ENCODE results near the gene PTPRU. TPM values are rescaled to one million over a fixed set of nuclear protein-coding genes. Genes with fewer than 3 reads are reported as not detected.

The PTPRU gene
- total RNA-seq, 1 experiment from 2014 or later: 6.8 TPM

DNA sequence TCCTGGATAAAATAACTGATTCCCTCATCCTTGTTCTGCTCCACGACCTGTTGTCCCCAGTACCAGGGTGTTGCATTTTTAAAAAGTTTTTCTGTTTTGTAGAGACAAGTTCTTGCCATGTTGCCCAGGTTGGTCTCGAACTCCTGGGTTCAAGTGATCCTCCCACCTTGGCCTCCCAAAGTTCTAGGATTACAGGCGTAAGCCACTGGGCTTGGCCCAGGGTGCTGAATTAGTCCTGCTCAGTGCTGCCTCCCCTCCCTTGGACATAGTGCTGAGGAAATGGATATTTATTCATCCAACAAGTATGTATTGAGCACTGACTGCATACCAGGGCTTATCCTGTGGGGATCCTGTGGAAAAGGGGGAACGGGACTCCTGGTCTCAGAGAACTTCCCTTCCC is 126.4 kb downstream of the PTPRU start:
- ChIA-PET POLR2A (ENCODE audit: low non-redundant PET) (no interaction called here), CTCF (no interaction called here)
- Histone ChIP-seq H3K27ac (ENCODE audit: low read depth, low read length, poor library complexity, severe bottlenecking) (no peak overlapping the region), H3K36me3 (ENCODE audit: insufficient read depth, low read length, poor library complexity, severe bottlenecking) (no peaks in the 10 kb centered on the region), H3K9me3 (ENCODE audit: low read depth, low read length, poor library complexity, severe bottlenecking) (no peaks in the 10 kb centered on the region), H3K4me1 (ENCODE audit: insufficient read depth, low read length, poor library complexity, severe bottlenecking) (no peaks in the 10 kb centered on the region), H3K4me3 (ENCODE audit: low read depth, low read length, poor library complexity, severe bottlenecking) (no peak overlapping the region), H3K27me3 (replicated peaks; ENCODE audit: insufficient read depth, low read depth, low read length, poor library complexity) (peaks cover 25% of the 10 kb centered on the region)
- intact Hi-C loops (cut with micrococcal nuclease; ENCODE audit: unreplicated experiment): no loop called here
- no peak for DNase-seq (ENCODE audit: low spot score)
- BruUV-seq (replicated peaks): no TSS peak
- no peak for TF ChIP-seq EZH2 (IDR thresholded peaks at IDR 0.05; ENCODE audit: borderline replicate concordance, low read depth, low read length, poor library complexity, severe bottlenecking)
- TF ChIP-seq, protein P1, sequence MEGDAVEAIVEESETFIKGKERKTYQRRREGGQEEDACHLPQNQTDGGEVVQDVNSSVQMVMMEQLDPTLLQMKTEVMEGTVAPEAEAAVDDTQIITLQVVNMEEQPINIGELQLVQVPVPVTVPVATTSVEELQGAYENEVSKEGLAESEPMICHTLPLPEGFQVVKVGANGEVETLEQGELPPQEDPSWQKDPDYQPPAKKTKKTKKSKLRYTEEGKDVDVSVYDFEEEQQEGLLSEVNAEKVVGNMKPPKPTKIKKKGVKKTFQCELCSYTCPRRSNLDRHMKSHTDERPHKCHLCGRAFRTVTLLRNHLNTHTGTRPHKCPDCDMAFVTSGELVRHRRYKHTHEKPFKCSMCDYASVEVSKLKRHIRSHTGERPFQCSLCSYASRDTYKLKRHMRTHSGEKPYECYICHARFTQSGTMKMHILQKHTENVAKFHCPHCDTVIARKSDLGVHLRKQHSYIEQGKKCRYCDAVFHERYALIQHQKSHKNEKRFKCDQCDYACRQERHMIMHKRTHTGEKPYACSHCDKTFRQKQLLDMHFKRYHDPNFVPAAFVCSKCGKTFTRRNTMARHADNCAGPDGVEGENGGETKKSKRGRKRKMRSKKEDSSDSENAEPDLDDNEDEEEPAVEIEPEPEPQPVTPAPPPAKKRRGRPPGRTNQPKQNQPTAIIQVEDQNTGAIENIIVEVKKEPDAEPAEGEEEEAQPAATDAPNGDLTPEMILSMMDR (conservative IDR thresholded peaks at IDR 0.05; ENCODE audit: low read depth, low read length): no peak

DNA sequence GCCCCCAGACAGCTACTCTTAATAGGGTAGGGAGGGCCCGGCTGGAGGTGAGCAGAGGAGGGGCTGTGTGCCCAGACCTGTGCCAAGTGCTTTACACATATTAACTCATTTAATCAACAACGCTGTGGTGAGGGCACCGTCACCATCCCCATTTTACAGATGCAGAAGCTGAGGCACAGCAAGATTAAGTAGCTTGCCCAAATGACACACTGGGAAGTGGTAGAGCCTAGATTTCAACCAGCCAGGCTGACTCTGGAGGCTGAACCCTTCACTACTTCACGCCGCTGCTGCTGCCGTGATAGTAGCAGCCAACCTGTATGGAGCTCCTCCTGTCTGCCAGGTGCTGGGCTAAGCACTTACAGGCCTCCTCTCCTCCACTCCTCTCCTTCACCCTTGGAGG is 127.2 kb downstream of the PTPRU start:
- DNase-seq (ENCODE audit: low spot score): no peak
- Histone ChIP-seq H3K27ac (ENCODE audit: low read depth, low read length, poor library complexity, severe bottlenecking) (no peak overlapping the region), H3K4me1 (ENCODE audit: insufficient read depth, low read length, poor library complexity, severe bottlenecking) (no peaks in the 10 kb centered on the region), H3K27me3 (replicated peaks; ENCODE audit: insufficient read depth, low read depth, low read length, poor library complexity) (peaks cover 21% of the 10 kb centered on the region), H3K9me3 (ENCODE audit: low read depth, low read length, poor library complexity, severe bottlenecking) (no peaks in the 10 kb centered on the region), H3K4me3 (ENCODE audit: low read depth, low read length, poor library complexity, severe bottlenecking) (no peak overlapping the region), H3K36me3 (ENCODE audit: insufficient read depth, low read length, poor library complexity, severe bottlenecking) (no peaks in the 10 kb centered on the region)
- intact Hi-C loops (cut with micrococcal nuclease; ENCODE audit: unreplicated experiment): no loop called here
- TF ChIP-seq, protein P1 (conservative IDR thresholded peaks at IDR 0.05; ENCODE audit: low read depth, low read length): no peak
- no peak for TF ChIP-seq EZH2 (IDR thresholded peaks at IDR 0.05; ENCODE audit: borderline replicate concordance, low read depth, low read length, poor library complexity, severe bottlenecking)
- BruUV-seq (replicated peaks): no TSS peak
- ChIA-PET CTCF (interaction anchor here (0.6 kb wide), 1 partner anchor 722 kb away, joined by 5 read pairs; no protein-coding TSS in a partner anchor), POLR2A (ENCODE audit: low non-redundant PET) (no interaction called here)

DNA sequence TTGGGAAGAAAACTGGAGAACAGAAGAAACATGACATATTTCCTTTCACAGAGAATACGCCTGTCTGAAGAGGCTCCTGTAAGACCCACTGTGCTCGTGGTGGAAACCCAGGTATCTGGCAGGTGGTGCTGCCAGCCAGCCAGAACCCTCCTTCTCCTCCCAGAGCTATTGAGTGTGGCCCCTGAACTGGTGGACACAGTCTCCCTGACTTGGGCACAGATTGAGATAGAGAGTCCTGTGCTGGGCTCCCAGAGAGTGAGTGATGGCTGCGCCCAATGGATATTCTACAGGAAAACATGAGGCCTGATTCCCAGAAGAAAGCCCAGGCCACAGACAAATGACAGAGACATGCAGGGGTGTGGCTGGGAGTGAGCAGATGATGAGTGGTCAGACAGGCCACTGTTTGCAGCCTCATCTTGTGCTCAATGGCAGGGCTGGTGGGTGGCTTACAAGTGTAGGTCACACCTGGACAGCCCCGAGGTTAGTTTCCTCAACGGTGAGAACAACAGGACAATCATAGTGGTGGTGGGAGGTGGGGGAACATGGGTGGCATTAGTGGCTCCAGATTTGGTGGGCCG is 127.9 kb downstream of the PTPRU start:
- no TSS peak for BruUV-seq (replicated peaks)
- Histone ChIP-seq H3K9me3 (ENCODE audit: low read depth, low read length, poor library complexity, severe bottlenecking) (no peaks in the 10 kb centered on the region), H3K27me3 (replicated peaks; ENCODE audit: insufficient read depth, low read depth, low read length, poor library complexity) (peaks cover 15% of the 10 kb centered on the region), H3K4me3 (ENCODE audit: low read depth, low read length, poor library complexity, severe bottlenecking) (no peak overlapping the region), H3K27ac (ENCODE audit: low read depth, low read length, poor library complexity, severe bottlenecking) (no peak overlapping the region), H3K4me1 (ENCODE audit: insufficient read depth, low read length, poor library complexity, severe bottlenecking) (no peaks in the 10 kb centered on the region), H3K36me3 (ENCODE audit: insufficient read depth, low read length, poor library complexity, severe bottlenecking) (no peaks in the 10 kb centered on the region)
- TF ChIP-seq EZH2 (IDR thresholded peaks at IDR 0.05; ENCODE audit: borderline replicate concordance, low read depth, low read length, poor library complexity, severe bottlenecking): no peak
- TF ChIP-seq, protein P1 (conservative IDR thresholded peaks at IDR 0.05; ENCODE audit: low read depth, low read length): no peak
- CTCF ChIA-PET: no interaction called here
- no peak for DNase-seq (ENCODE audit: low spot score)
- POLR2A ChIA-PET (ENCODE audit: low non-redundant PET): no interaction called here
- intact Hi-C loops (cut with micrococcal nuclease; ENCODE audit: unreplicated experiment): no loop called here

Measured in A673 (cell line).